ENCODE results near the gene CHST13.

CHST13 gene

DNA sequence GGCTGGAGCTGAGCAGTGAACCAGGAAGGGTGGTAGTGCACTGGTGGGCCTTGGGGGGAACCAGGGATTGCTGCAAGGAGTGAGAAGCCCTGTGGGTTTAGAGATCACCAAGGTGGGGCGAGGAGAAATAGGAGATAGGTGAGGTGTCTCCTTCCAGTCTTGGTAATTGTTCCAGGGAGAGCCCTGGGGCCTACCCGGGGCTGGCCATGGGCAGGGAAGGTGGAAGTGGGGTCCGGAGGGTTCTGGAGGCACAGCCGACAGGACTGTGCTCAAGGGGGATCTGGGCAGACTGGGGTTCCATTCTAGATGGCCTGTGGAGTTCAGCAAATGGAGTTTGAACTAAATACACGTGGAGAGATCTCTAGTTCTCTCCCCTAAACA lies 4.5 kb downstream of the CHST13 start (continued):
- TF ChIP-seq, protein P1, sequence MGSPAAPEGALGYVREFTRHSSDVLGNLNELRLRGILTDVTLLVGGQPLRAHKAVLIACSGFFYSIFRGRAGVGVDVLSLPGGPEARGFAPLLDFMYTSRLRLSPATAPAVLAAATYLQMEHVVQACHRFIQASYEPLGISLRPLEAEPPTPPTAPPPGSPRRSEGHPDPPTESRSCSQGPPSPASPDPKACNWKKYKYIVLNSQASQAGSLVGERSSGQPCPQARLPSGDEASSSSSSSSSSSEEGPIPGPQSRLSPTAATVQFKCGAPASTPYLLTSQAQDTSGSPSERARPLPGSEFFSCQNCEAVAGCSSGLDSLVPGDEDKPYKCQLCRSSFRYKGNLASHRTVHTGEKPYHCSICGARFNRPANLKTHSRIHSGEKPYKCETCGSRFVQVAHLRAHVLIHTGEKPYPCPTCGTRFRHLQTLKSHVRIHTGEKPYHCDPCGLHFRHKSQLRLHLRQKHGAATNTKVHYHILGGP (tag by site-specific recombination; IDR thresholded peaks at IDR 0.05), result no peak
- no peak for TF ChIP-seq ZNF24 (tag by site-specific recombination; IDR thresholded peaks at IDR 0.05)

DNA sequence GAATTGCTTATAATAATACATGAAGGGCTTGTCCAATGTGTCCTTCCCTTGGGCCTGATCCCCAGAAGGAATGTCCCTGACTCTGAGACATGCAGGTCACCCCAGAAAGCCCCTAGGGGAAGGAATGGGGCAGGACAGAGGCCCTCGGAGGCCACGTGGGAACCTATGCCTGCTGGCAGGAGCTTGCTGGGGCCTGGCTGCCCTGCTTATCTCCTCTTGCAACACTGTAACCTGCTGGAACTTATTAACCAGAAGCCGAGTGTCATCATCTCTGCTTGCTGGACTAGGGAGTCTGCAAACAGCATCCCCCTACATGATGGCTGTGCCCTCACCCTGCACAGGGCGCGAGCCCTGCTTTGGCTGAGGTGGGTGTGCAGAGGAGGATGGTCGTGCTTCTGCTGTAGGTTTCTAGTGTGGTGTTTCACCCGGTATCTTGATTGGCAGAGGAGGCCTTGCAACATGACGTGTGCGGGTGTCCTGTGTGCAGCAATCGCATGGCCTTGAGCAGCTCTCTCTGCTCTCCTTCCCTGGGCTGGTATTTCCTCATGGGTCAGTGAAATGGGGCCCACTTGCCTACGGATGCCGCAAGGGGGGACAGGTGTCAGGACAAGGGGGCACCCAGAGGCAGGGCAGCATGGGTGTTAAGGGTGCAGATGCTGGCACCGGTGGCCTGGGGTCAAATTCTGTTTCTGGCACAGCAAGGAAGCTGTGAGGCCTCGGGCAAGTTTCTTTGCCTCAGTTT lies 5.0 kb downstream of the CHST13 start:
- no peaks in the 10 kb centered on the region for H3K36me3 ChIP-seq (ENCODE audit: control insufficient read depth in 2 of 2, insufficient read depth in 1 of 2, low read length in 2 of 2)
- ChIA-PET POLR2A (no interaction called here), CTCF (no interaction called here)
- no peak overlapping the region for H3K4me3 ChIP-seq (ENCODE audit: low read depth, low read length)
- H3K27ac ChIP-seq (ENCODE audit: extremely low read depth, low read depth, low read length), result no peak overlapping the region
- H3K4me1 ChIP-seq (ENCODE audit: control insufficient read depth, insufficient read depth, low read length), result no peaks in the 10 kb centered on the region
- TF ChIP-seq ZNF555 (tag by site-specific recombination; conservative IDR thresholded peaks at IDR 0.05) (no peak), MYNN (tag by site-specific recombination; IDR thresholded peaks at IDR 0.05; ENCODE audit: borderline replicate concordance) (no peak)
- TF ChIP-seq, protein P2, sequence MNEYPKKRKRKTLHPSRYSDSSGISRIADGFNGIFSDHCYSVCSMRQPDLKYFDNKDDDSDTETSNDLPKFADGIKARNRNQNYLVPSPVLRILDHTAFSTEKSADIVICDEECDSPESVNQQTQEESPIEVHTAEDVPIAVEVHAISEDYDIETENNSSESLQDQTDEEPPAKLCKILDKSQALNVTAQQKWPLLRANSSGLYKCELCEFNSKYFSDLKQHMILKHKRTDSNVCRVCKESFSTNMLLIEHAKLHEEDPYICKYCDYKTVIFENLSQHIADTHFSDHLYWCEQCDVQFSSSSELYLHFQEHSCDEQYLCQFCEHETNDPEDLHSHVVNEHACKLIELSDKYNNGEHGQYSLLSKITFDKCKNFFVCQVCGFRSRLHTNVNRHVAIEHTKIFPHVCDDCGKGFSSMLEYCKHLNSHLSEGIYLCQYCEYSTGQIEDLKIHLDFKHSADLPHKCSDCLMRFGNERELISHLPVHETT (tag by site-specific recombination; IDR thresholded peaks at IDR 0.05), result no peak
- H3K9me3 ChIP-seq (ENCODE audit: control insufficient read depth, insufficient read depth, low read depth, low read length), result no peaks in the 10 kb centered on the region

DNA sequence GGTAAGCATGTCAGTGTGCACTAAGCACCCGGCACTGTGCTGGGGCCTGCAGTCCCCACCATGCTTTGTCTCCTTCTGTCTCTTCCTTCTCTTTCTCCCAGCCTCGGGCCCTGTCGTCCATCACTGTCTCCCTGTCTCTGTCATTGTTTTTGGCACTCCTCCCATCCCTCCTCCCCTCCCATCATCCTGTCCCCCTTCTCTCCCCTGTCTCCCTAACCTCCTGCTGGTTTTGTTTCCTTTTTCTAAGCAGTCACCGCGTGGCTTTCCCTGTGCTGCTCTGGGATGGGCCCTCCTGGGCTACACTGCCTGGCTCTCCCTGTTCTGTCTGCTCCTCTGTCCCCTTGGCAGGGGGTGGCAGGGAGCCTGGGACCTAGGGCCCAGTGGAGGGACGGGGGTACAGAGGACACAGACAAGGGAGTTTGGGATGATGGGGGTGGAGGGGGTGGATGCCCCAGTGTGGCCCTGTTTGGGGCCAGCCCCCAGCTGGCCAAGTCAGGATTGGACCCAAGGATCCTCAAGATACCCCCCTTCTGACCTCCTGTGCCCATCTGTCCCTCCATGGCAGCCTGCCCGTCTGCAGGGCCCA lies 5.7 kb downstream of the CHST13 start:
- CTCF ChIA-PET, result no interaction called here
- no peaks in the 10 kb centered on the region for H3K9me3 ChIP-seq (ENCODE audit: control insufficient read depth, insufficient read depth, low read depth, low read length)
- H3K36me3 ChIP-seq (ENCODE audit: control insufficient read depth in 2 of 2, insufficient read depth in 1 of 2, low read length in 2 of 2), result no peaks in the 10 kb centered on the region
- POLR2A ChIA-PET, result no interaction called here
- H3K27ac ChIP-seq (ENCODE audit: extremely low read depth, low read depth, low read length), result no peak overlapping the region
- no peaks in the 10 kb centered on the region for H3K4me1 ChIP-seq (ENCODE audit: control insufficient read depth, insufficient read depth, low read length)
- H3K4me3 ChIP-seq (ENCODE audit: low read depth, low read length), result no peak overlapping the region
- peak; percentile 73 for TF ChIP-seq ZIC2 (tag by site-specific recombination; IDR thresholded peaks at IDR 0.05)
- TF ChIP-seq, protein P3, sequence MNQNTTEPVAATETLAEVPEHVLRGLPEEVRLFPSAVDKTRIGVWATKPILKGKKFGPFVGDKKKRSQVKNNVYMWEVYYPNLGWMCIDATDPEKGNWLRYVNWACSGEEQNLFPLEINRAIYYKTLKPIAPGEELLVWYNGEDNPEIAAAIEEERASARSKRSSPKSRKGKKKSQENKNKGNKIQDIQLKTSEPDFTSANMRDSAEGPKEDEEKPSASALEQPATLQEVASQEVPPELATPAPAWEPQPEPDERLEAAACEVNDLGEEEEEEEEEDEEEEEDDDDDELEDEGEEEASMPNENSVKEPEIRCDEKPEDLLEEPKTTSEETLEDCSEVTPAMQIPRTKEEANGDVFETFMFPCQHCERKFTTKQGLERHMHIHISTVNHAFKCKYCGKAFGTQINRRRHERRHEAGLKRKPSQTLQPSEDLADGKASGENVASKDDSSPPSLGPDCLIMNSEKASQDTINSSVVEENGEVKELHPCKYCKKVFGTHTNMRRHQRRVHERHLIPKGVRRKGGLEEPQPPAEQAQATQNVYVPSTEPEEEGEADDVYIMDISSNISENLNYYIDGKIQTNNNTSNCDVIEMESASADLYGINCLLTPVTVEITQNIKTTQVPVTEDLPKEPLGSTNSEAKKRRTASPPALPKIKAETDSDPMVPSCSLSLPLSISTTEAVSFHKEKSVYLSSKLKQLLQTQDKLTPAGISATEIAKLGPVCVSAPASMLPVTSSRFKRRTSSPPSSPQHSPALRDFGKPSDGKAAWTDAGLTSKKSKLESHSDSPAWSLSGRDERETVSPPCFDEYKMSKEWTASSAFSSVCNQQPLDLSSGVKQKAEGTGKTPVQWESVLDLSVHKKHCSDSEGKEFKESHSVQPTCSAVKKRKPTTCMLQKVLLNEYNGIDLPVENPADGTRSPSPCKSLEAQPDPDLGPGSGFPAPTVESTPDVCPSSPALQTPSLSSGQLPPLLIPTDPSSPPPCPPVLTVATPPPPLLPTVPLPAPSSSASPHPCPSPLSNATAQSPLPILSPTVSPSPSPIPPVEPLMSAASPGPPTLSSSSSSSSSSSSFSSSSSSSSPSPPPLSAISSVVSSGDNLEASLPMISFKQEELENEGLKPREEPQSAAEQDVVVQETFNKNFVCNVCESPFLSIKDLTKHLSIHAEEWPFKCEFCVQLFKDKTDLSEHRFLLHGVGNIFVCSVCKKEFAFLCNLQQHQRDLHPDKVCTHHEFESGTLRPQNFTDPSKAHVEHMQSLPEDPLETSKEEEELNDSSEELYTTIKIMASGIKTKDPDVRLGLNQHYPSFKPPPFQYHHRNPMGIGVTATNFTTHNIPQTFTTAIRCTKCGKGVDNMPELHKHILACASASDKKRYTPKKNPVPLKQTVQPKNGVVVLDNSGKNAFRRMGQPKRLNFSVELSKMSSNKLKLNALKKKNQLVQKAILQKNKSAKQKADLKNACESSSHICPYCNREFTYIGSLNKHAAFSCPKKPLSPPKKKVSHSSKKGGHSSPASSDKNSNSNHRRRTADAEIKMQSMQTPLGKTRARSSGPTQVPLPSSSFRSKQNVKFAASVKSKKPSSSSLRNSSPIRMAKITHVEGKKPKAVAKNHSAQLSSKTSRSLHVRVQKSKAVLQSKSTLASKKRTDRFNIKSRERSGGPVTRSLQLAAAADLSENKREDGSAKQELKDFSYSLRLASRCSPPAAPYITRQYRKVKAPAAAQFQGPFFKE (tag by site-specific recombination; IDR thresholded peaks at IDR 0.05; ENCODE audit: borderline replicate concordance), result no peak
- no peak for TF ChIP-seq ZNF624 (tag by site-specific recombination; IDR thresholded peaks at IDR 0.05)
- TF ChIP-seq KLF16 (tag by site-specific recombination; IDR thresholded peaks at IDR 0.05), result no peak
